Colonic mucosa (tissue), 4 donors: ENCODE data around the gene GALNT14. TPM values are rescaled to one million over a fixed set of nuclear protein-coding genes. Genes with fewer than 3 reads are reported as not detected.

Source experiments
- DNase-seq: peaks from one replicate; pipeline ENCODE4 v3.0.0-alpha.2; 2020
- H3K27ac ChIP-seq: fragments of 200-600 bp; one replicate; pipeline ENCODE4 v1.8.0; 2021
- H3K27me3 ChIP-seq: fragments of 200-600 bp; one replicate; pipeline ENCODE4 v1.8.0; 2021
- H3K36me3 ChIP-seq: fragments of 200-600 bp; one replicate; pipeline ENCODE4 v1.8.0; 2021
- H3K4me1 ChIP-seq: fragments of 200-600 bp; one replicate; pipeline ENCODE4 v1.8.0; 2021; ENCODE audit warnings: mild to moderate bottlenecking
- H3K4me3 ChIP-seq: fragments of 200-600 bp; one replicate; pipeline ENCODE4 v1.8.0; 2021
- H3K9ac ChIP-seq, 2 donors: one replicate each; pipeline ENCODE4 v1.7.0; 2013; ENCODE audit warnings: control low read depth in 2 of 2, low read depth in 2 of 2, low read length in 2 of 2
- H3K9me3 ChIP-seq: fragments of 200-600 bp; one replicate; pipeline ENCODE4 v1.8.0; 2021
- CTCF ChIP-seq: fragments of 200-600 bp; IDR thresholded peaks from one replicate; pipeline ENCODE4 v1.8.0; 2022; ENCODE audit warnings: antibody characterized with exemption, mild to moderate bottlenecking
- intact Hi-C: fragments of 100-400 bp; cut with DNase I; formaldehyde crosslinking; loops from one replicate; pipeline ENCODE4 v1.14.1; 2022
- total RNA-seq, 2 donors: library from RNA; stranded (reverse); fragmentation: NEBNext Ultra II Directional in 1 of 2; extraction: Animal tissue kit (Norgen Biotek cat#: 25700) in 1 of 2; gene quantifications; one replicate each; pipeline ENCODE4 v1.2.1, GENCODE V29; 2021
- donor health status: healthy.
- donor health status: DM: no; HTN: no; CAD: no.
- donor health status: DM: no; HTN: no; CAD: no.

GALNT14 gene
- total RNA-seq, 2 donors from 2014 or later: 0.15 to 0.45 TPM

DNA sequence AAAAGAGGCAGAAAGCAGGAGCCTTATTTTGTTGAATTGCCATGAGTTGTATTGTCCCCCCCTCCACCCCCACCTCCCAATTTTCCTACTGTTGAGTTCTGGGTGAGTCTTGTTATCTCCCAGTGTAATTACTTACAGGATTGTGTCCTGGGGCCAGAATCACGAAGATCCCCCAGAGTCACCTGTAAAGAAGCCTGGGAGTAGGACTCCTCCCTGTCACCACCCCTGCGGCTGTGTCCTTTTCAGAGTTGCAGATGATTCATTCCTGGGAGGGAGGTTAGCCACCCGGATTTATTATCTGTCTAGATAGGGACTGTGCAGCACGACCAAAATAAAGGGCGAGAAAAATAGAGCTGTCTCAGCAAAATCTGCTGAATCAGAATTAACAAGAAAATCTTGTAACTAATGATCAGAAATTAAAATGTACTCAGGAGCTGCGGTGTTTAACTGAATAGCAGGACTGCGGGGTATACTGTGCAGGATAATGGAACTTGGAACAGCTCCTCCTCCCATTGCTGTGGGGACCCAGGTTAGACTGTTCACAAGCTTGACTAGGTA, 249.3 kb downstream of the GALNT14 start:
- H3K9ac ChIP-seq: no peak overlapping the region
- DNase-seq: no peak
- no peak overlapping the region for H3K27ac ChIP-seq
- no peaks in the 10 kb centered on the region for H3K4me1 ChIP-seq
- no peak overlapping the region for H3K4me3 ChIP-seq
- no peak for TF ChIP-seq CTCF
- H3K9me3 ChIP-seq: no peaks in the 10 kb centered on the region
- no peaks in the 10 kb centered on the region for H3K27me3 ChIP-seq
- intact Hi-C loops: no loop called here
- no peaks in the 10 kb centered on the region for H3K36me3 ChIP-seq

DNA sequence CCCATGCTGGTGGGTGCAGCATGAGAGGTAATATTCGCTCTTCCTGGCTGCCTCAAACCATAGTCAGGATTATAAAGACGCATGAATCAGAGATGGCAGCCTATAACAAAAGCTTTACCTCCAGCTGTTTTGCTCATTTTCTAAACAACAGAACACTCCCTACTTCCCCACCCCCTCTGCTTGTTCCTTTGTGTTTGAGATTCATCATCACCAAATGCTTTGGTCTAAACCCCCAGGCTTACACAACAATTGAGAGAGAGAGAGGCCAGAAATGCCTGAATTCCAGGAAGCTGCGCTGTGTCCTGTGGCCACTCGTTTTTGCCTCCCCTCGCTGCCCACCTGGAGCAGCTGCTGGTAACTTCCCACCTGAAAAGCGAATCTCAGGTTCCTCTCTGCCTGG, 252.2 kb downstream of the GALNT14 start:
- Histone ChIP-seq H3K27me3 (no peaks in the 10 kb centered on the region), H3K27ac (no peak overlapping the region), H3K9ac (no peak overlapping the region), H3K36me3 (no peaks in the 10 kb centered on the region), H3K4me3 (no peak overlapping the region), H3K9me3 (no peaks in the 10 kb centered on the region), H3K4me1 (no peaks in the 10 kb centered on the region)
- no peak for DNase-seq
- no peak for TF ChIP-seq CTCF
- intact Hi-C loops: no loop called here

GRCh38 chr2:30883822-30884221, 254.4 kb downstream of the GALNT14 start:
- no peak for TF ChIP-seq CTCF
- Histone ChIP-seq H3K9ac (no peak overlapping the region), H3K4me1 (no peaks in the 10 kb centered on the region), H3K27me3 (no peaks in the 10 kb centered on the region), H3K4me3 (no peak overlapping the region), H3K36me3 (no peaks in the 10 kb centered on the region), H3K9me3 (no peaks in the 10 kb centered on the region), H3K27ac (no peak overlapping the region)
- DNase-seq: no peak
- intact Hi-C loops: no loop called here

GRCh38 chr2:30883184-30883583, 255.1 kb downstream of the GALNT14 start:
- Histone ChIP-seq H3K4me1 (no peaks in the 10 kb centered on the region), H3K27ac (no peak overlapping the region), H3K4me3 (no peak overlapping the region), H3K9ac (no peak overlapping the region), H3K27me3 (no peaks in the 10 kb centered on the region), H3K9me3 (no peaks in the 10 kb centered on the region), H3K36me3 (no peaks in the 10 kb centered on the region)
- TF ChIP-seq CTCF: no peak
- intact Hi-C loops: no loop called here
- no peak for DNase-seq

- no peak for DNase-seq
- Histone ChIP-seq H3K9ac (no peak overlapping the region), H3K4me1 (no peaks in the 10 kb centered on the region), H3K27me3 (no peaks in the 10 kb centered on the region), H3K4me3 (no peak overlapping the region), H3K36me3 (no peaks in the 10 kb centered on the region), H3K27ac (no peak overlapping the region), H3K9me3 (no peaks in the 10 kb centered on the region)
- intact Hi-C loops: no loop called here
- no peak for TF ChIP-seq CTCF
These were observed 257.7 kb downstream of the GALNT14 start for GRCh38 chr2:30880516-30880915.

DNA sequence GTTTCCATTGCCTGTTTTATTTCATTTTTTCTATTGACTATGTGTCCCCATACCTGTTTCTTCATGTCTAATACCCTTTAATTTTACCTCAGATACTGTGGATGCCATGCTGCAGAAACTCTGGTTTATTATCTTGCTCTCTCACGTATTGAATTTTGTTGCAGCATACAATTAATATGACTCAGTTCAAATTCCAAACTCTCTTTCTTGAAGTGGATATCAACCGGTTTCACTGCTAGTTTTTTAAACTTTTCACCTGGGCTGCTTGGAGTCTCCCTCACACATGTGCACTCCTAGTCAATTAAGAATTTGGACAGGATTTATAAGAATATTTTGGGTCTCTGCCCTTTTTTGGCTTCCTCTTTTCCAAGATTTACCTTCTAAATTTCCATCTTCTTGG, 260.4 kb downstream of the GALNT14 start:
- no peak for TF ChIP-seq CTCF
- Histone ChIP-seq H3K9ac (no peak overlapping the region), H3K36me3 (no peaks in the 10 kb centered on the region), H3K4me1 (no peaks in the 10 kb centered on the region), H3K27me3 (no peaks in the 10 kb centered on the region), H3K9me3 (no peaks in the 10 kb centered on the region), H3K4me3 (no peak overlapping the region), H3K27ac (no peak overlapping the region)
- intact Hi-C loops: no loop called here
- DNase-seq: no peak
